PC-9 (cell line): Measurements from ENCODE around the gene SGO2. TPM values are rescaled to one million over a fixed set of nuclear protein-coding genes. Genes with fewer than 3 reads are reported as not detected.

Experiments
- BruUV-seq: library from RNA; stranded (reverse); fragments of 400-500 nt; replicated peaks from 2 replicates; lab custom pipeline; 2021; lab: Mats Ljungman, UMichigan
- CTCF ChIA-PET: fragments of 300-600 bp; sonication (Branson Sonifier 250); formaldehyde crosslinking; loops from one replicate; lab custom pipeline; 2022; ENCODE audit warnings: antibody characterized with exemption; lab: Charles Lee
- POLR2A ChIA-PET: fragments of 300-600 bp; sonication (Branson Sonifier 250); formaldehyde crosslinking; loops from one replicate; lab custom pipeline; 2022; ENCODE audit warnings: antibody characterized with exemption; ENCODE audit not compliant: unreplicated experiment; lab: Charles Lee
- DNase-seq, 2 experiments: peaks; one replicate each; pipeline versions ENCODE4 v3.0.0 to v3.0.0-alpha.2; 2015 to 2022; ENCODE audit warnings: mixed read lengths in 1 of 2
- H2AFZ ChIP-seq: fragments of 200-600 bp; sonication (generic); 2 replicates; pipeline ENCODE4 v1.8.1; 2017; ENCODE audit warnings: antibody characterized with exemption
- H3F3A ChIP-seq: fragments of 200-600 bp; sonication (generic); 2 replicates; pipeline ENCODE4 v1.8.1; 2017; ENCODE audit warnings: antibody characterized with exemption, mild to moderate bottlenecking, low read depth; ENCODE audit not compliant: insufficient read depth
- H3K27ac ChIP-seq: fragments of 200-600 bp; sonication (generic); 2 replicates; pipeline ENCODE4 v1.6.1; 2016; ENCODE audit warnings: mixed run types
- H3K27me3 ChIP-seq: fragments of 200-600 bp; sonication (generic); 2 replicates; pipeline ENCODE4 v1.6.1; 2016; ENCODE audit warnings: low read depth, mixed run types; ENCODE audit not compliant: insufficient read depth
- H3K36me3 ChIP-seq: fragments of 200-600 bp; sonication (generic); 2 replicates; pipeline ENCODE4 v1.6.1; 2016; ENCODE audit warnings: low read depth, mixed run types
- H3K4me1 ChIP-seq: fragments of 200-600 bp; sonication (generic); replicated peaks from 2 replicates; pipeline ENCODE4 v1.6.1; 2016; ENCODE audit warnings: mixed run types; ENCODE audit not compliant: insufficient read depth
- H3K4me2 ChIP-seq: fragments of 200-600 bp; sonication (generic); 2 replicates; pipeline ENCODE4 v1.6.1; 2017; ENCODE audit warnings: mixed run types
- H3K4me3 ChIP-seq: fragments of 200-600 bp; sonication (generic); 2 replicates; pipeline ENCODE4 v1.6.1; 2016; ENCODE audit warnings: mixed run types
- H3K79me2 ChIP-seq: fragments of 200-600 bp; sonication (generic); 2 replicates; pipeline ENCODE4 v1.6.1; 2017; ENCODE audit warnings: low read depth, mixed run types
- H3K9me2 ChIP-seq: fragments of 200-600 bp; sonication (generic); 2 replicates; pipeline ENCODE4 v1.8.1; 2017; ENCODE audit warnings: mild to moderate bottlenecking; ENCODE audit not compliant: insufficient read depth
- H3K9me3 ChIP-seq: fragments of 200-600 bp; sonication (generic); 2 replicates; pipeline ENCODE4 v1.8.1; 2016; ENCODE audit warnings: low read depth; ENCODE audit not compliant: insufficient read depth
- H4K20me1 ChIP-seq: fragments of 200-600 bp; sonication (generic); 2 replicates; pipeline ENCODE4 v1.8.1; 2017; ENCODE audit not compliant: insufficient read depth
- CTCF ChIP-seq: fragments of 200-600 bp; sonication (generic); conservative IDR thresholded peaks from 2 replicates; pipeline ENCODE4 v1.6.1; 2017; ENCODE audit warnings: mixed run types, antibody characterized with exemption, mild to moderate bottlenecking, moderate library complexity
- EZH2 ChIP-seq: fragments of 200-600 bp; sonication (generic); IDR thresholded peaks from 2 replicates; pipeline ENCODE4 v1.8.0; 2017; ENCODE audit warnings: antibody characterized with exemption, low read depth
- intact Hi-C: fragments of 100-400 bp; cut with micrococcal nuclease; formaldehyde crosslinking; loops from one replicate; pipeline ENCODE4 v1.10.0; 2022; ENCODE audit not compliant: unreplicated experiment
- total RNA-seq: library from RNA; stranded (reverse); gene quantifications from 2 replicates; pipeline ENCODE4 v1.2.3, GENCODE V29; 2021

The SGO2 gene
- total RNA-seq, 1 experiment from 2014 or later, result 25.0 TPM

- Histone ChIP-seq H3K36me3 (no peaks in the 10 kb centered on the region), H3K27me3 (no peaks in the 10 kb centered on the region), H2AFZ (no peak overlapping the region), H3K79me2 (no peaks in the 10 kb centered on the region), H3F3A (peaks cover 16% of the 10 kb centered on the region; the same call in 1 of the 2 replicates), H3K4me3 (no peak overlapping the region), H3K27ac (no peak overlapping the region), H3K4me1 (peaks cover 48% of the 10 kb centered on the region), H3K4me2 (no peak overlapping the region), H3K9me3 (no peaks in the 10 kb centered on the region; the same call in 1 of the 2 replicates), H3K9me2 (no peaks in the 10 kb centered on the region), H4K20me1 (no peaks in the 10 kb centered on the region)
- intact Hi-C loops, result no loop called here
- TF ChIP-seq EZH2 (no peak), CTCF (no peak)
- no peak for DNase-seq
- POLR2A ChIA-PET, result no interaction called here
- CTCF ChIA-PET, result no interaction called here
- BruUV-seq, result no TSS peak
Observed at GRCh38 chr2:200599206-200599605, 73.2 kb downstream of the SGO2 start.

GRCh38 chr2:200600549-200601225 is 74.7 kb downstream of the SGO2 start:
- H3K27me3 ChIP-seq, result no peaks in the 10 kb centered on the region
- POLR2A ChIA-PET, result interaction anchor here (0.6 to 0.7 kb wide), 2 partner anchors 14 to 48 kb away, joined by 4 to 9 read pairs; no protein-coding TSS in a partner anchor
- H3K27ac ChIP-seq, result peak overlapping the region; percentile 66
- no peaks in the 10 kb centered on the region for H4K20me1 ChIP-seq
- H3K4me3 ChIP-seq, result peak overlapping the region; percentile 25; the same call in 1 of the 2 replicates
- H3K79me2 ChIP-seq, result no peaks in the 10 kb centered on the region
- 0 out of 2 replicates have a peak overlapping the region, but pooled peaks have one; percentile 44 for H2AFZ ChIP-seq
- peaks cover 53% of the 10 kb centered on the region for H3K4me1 ChIP-seq
- no TSS peak for BruUV-seq
- intact Hi-C loops, result no loop called here
- H3K9me2 ChIP-seq, result no peaks in the 10 kb centered on the region
- peak overlapping the region; percentile 68 for H3K4me2 ChIP-seq
- CTCF ChIA-PET, result interaction anchor here (0.6 to 1.1 kb wide), 2 partner anchors 17 to 64 kb away, joined by 3 to 4 read pairs; no protein-coding TSS in a partner anchor
- peaks cover 23% of the 10 kb centered on the region for H3F3A ChIP-seq
- H3K36me3 ChIP-seq, result no peaks in the 10 kb centered on the region
- peaks cover 4% of the 10 kb centered on the region for H3K9me3 ChIP-seq
- peak in 1 of 2 experiments; percentile 91 for DNase-seq
- TF ChIP-seq CTCF (no peak), EZH2 (no peak)

GRCh38 chr2:200602584-200602983 is 76.6 kb downstream of the SGO2 start:
- H3K27ac ChIP-seq, result no peak overlapping the region
- no peak overlapping the region for H3K4me2 ChIP-seq
- H3K79me2 ChIP-seq, result no peaks in the 10 kb centered on the region
- CTCF ChIA-PET, result no interaction called here
- no peak overlapping the region for H2AFZ ChIP-seq
- H3K9me3 ChIP-seq, result peaks cover 9% of the 10 kb centered on the region
- no TSS peak for BruUV-seq
- no peaks in the 10 kb centered on the region for H4K20me1 ChIP-seq
- no peak for DNase-seq
- TF ChIP-seq CTCF, result no peak
- no peak for TF ChIP-seq EZH2
- intact Hi-C loops, result no loop called here
- H3K36me3 ChIP-seq, result no peaks in the 10 kb centered on the region
- H3K4me1 ChIP-seq, result peaks cover 53% of the 10 kb centered on the region
- H3K4me3 ChIP-seq, result no peak overlapping the region
- POLR2A ChIA-PET, result interaction anchor here (0.5 kb wide), 1 partner anchor 12 kb away, joined by 3 read pairs; no protein-coding TSS in a partner anchor
- H3K9me2 ChIP-seq, result no peaks in the 10 kb centered on the region
- no peaks in the 10 kb centered on the region for H3K27me3 ChIP-seq
- peaks cover 23% of the 10 kb centered on the region for H3F3A ChIP-seq
